Loucy (cell line): Measurements from ENCODE around the gene C2orf68.

Source experiments
- EZH2phosphoT487 ChIP-seq: fragments of 200-600 bp; IDR thresholded peaks from 2 replicates; pipeline ENCODE4 v1.6.1; 2018; ENCODE audit warnings: antibody characterized with exemption, mild to moderate bottlenecking, moderate library complexity, borderline replicate concordance
- TF ChIP-seq, protein P1 (sequence below): fragments of 200-600 bp; sonication (generic); conservative IDR thresholded peaks from 2 replicates; pipeline ENCODE4 v1.5.1; 2014; ENCODE audit warnings: mild to moderate bottlenecking, antibody characterized with exemption, low read length

DNA sequence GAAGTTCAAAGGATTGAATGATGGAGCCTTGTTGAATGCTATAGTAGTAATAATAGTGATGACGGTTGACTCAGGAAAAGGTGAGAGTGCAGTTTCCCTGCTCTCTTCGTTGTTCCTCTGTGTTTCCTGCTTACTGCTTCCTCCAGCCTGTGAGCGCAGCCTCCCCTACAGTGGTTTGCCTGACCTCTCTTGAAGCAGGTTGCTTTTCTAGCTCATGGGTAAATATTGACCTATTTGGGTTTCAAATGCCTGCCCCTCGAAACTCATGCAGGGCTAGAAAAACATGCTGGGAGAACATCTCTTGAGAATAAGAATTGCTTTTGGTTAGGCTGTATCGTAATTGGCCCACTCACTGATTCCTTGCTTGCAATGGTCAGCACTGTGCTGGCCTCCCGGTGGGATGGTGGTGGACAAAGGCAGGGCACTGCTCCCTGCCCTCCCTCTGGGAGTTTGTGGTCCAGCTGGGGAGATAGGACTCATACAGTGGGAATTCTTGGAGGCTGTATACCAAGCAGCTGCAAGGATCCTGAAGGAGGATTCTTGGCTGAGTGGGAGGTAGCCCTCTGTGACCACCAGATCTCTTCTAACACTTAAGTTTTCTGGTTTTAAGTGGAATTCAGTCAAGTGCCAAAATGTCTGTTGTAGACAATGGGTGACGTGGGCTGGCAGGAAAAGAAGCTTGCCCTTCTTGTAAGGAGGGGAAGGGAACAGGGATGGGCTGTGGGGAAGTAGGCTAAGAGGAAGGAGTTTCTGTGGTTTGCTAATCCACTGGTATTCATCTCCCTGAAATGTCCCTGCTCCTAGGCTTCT lies 21.7 kb downstream of the C2orf68 start:
- TF ChIP-seq, protein P1, sequence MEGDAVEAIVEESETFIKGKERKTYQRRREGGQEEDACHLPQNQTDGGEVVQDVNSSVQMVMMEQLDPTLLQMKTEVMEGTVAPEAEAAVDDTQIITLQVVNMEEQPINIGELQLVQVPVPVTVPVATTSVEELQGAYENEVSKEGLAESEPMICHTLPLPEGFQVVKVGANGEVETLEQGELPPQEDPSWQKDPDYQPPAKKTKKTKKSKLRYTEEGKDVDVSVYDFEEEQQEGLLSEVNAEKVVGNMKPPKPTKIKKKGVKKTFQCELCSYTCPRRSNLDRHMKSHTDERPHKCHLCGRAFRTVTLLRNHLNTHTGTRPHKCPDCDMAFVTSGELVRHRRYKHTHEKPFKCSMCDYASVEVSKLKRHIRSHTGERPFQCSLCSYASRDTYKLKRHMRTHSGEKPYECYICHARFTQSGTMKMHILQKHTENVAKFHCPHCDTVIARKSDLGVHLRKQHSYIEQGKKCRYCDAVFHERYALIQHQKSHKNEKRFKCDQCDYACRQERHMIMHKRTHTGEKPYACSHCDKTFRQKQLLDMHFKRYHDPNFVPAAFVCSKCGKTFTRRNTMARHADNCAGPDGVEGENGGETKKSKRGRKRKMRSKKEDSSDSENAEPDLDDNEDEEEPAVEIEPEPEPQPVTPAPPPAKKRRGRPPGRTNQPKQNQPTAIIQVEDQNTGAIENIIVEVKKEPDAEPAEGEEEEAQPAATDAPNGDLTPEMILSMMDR, result no peak
- TF ChIP-seq EZH2phosphoT487, result no peak
